Psoas muscle (tissue), 8 donors: ENCODE measurements around the gene ZBTB44. TPM values are rescaled to one million over a fixed set of nuclear protein-coding genes. Genes with fewer than 3 reads are reported as not detected.

Experiments used
- ATAC-seq, 4 donors: fragments of 200-7000 bp; cut with Tn5 transposase; one replicate each; pipeline ENCODE4 v1.9.1; 2020; ENCODE audit warnings: moderate library complexity in 3 of 4, mild to moderate bottlenecking in 2 of 4
- DNase-seq, 2 donors: peaks; one replicate each; pipeline ENCODE4 v3.0.0-alpha.2; 2020
- H3K27ac ChIP-seq: fragments of 200-600 bp; one replicate; pipeline ENCODE4 v1.8.0; 2022
- H3K27me3 ChIP-seq, 3 donors: fragments of 200-600 bp in 1 of 3; one replicate each; pipeline versions ENCODE4 v1.6.1 to v1.8.0; 2013 to 2022; ENCODE audit warnings: low read length in 2 of 3, mild to moderate bottlenecking in 2 of 3, moderate library complexity in 1 of 3; ENCODE audit not compliant: insufficient read depth in 3 of 3
- H3K36me3 ChIP-seq, 2 donors: fragments of 200-600 bp in 1 of 2; one replicate each; pipeline versions ENCODE4 v1.6.1 to v1.8.0; 2013 to 2022; ENCODE audit warnings: low read depth in 1 of 2, mild to moderate bottlenecking in 1 of 2, moderate library complexity in 1 of 2; ENCODE audit not compliant: insufficient read depth in 1 of 2
- H3K4me1 ChIP-seq: fragments of 200-600 bp; one replicate; pipeline ENCODE4 v1.8.0; 2022
- H3K4me3 ChIP-seq: fragments of 200-600 bp; one replicate; pipeline ENCODE4 v1.8.0; 2022; ENCODE audit warnings: mild to moderate bottlenecking
- H3K9me3 ChIP-seq: fragments of 200-600 bp; one replicate; pipeline ENCODE4 v1.8.0; 2022
- WGBS, 3 donors: extraction: QIAGEN DNeasy Blood & Tissue Kit; methylation state at CpG; one replicate each; pipeline versions ENCODE4 v1.1.6 to v1.1.7; 2013; 5-methylcytosine and 5-hydroxymethylcytosine counted together
- intact Hi-C, 2 donors: fragments of 100-400 bp; cut with DNase I; formaldehyde crosslinking; loops; one replicate each; pipeline versions ENCODE4 v1.11.0 to v1.14.2; 2022
- polyA plus RNA-seq, 3 donors: library from polyadenylated mRNA; stranded (reverse); fragments of 200-250 nt; gene quantifications; one replicate each; pipeline ENCODE4 v1.2.3, GENCODE V29; 2013
- total RNA-seq, 4 donors: library from RNA; stranded (reverse); fragmentation: NEBNext Ultra II Directional in 2 of 4; extraction: Animal tissue kit (Norgen Biotek cat#: 25700) in 2 of 4; gene quantifications; one replicate each; pipeline versions ENCODE4 v1.2.1 to v1.2.4, GENCODE V29; 2021 to 2023
- TF ChIP-seq, protein P1 (sequence below): fragments of 200-600 bp; IDR thresholded peaks from one replicate; pipeline ENCODE4 v1.8.0; 2022; ENCODE audit warnings: antibody characterized with exemption
- donor health status: healthy with polysubstance abuse.
- donor health status: DM: no; HTN: no; CAD: no; lungs with moderate emphysema.
- donor health status: Bipolar disorder and iron deficiency.
- donor health status: healthy.
- donor health status: DM: yes; HTN: yes; CAD: no.
- donor health status: DM: no; HTN: no; CAD: no.
- donor health status: DM: no; HTN: no; CAD: no.
- donor health status: DM: yes; HTN: yes; CAD: no.

ZBTB44 gene
- total and polyA plus RNA-seq, 7 donors = 8.6 to 77.2 (median 58.6) TPM

DNA sequence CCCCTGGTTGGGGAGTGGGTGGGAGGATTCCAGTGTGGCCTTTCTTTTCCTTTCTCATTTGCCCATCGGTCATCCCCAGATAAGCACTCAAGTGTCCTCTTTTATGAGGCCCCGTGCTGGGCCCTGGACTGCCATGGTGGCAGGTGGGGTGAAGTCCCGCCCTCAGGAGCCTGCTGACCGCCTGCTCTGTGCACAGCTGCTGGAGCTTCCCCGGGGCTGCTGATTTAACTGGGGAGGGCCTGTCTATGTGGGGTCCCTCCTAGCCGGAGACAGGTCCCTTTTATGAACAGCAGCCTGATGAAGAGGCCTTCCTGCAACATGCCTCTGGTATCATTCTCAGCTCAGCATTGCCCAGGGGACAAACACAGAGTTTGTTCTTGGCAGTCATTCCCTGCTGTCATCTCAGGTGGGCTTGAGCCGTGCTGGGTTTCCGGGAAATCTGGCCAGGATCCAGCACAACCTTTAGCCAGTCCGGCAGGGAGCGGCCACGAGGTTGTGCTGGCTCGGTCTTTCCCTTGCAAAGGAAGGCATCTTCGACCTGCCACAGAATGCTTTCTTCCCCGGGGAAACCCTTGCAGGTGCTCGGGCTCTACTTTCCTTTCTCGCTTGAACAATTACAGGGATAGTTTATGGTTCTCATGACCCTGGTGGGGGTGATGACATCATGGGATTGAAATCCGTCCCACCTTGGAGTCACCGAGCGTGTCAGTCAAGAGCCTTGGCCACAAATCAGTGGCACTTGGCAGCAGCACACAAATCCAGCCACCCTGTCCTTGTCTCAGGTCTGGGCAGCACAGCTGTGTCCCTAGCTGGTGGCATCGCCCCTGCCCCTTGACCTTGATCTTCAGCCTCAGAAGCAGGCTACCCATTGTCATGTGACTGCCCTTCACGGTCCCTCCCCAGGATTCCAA, 135.1 kb downstream of the ZBTB44 start:
- no peak for DNase-seq
- H3K27ac ChIP-seq = no peak overlapping the region
- intact Hi-C loops = no loop called here
- TF ChIP-seq, protein P1, sequence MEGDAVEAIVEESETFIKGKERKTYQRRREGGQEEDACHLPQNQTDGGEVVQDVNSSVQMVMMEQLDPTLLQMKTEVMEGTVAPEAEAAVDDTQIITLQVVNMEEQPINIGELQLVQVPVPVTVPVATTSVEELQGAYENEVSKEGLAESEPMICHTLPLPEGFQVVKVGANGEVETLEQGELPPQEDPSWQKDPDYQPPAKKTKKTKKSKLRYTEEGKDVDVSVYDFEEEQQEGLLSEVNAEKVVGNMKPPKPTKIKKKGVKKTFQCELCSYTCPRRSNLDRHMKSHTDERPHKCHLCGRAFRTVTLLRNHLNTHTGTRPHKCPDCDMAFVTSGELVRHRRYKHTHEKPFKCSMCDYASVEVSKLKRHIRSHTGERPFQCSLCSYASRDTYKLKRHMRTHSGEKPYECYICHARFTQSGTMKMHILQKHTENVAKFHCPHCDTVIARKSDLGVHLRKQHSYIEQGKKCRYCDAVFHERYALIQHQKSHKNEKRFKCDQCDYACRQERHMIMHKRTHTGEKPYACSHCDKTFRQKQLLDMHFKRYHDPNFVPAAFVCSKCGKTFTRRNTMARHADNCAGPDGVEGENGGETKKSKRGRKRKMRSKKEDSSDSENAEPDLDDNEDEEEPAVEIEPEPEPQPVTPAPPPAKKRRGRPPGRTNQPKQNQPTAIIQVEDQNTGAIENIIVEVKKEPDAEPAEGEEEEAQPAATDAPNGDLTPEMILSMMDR = no peak
- no peak overlapping the region for H3K4me3 ChIP-seq
- WGBS, 3 donors = 47 to 49% (median 48%) methylated on average over 21 of the region's 21 CpGs
- H3K36me3 ChIP-seq = no peaks in the 10 kb centered on the region
- peaks cover 0 to 4% (median 2%) of the 10 kb centered on the region in 3 donors for H3K27me3 ChIP-seq
- H3K9me3 ChIP-seq = no peaks in the 10 kb centered on the region
- ATAC-seq = peak; percentile 29 to 31 (median 30)
- peaks cover 15% of the 10 kb centered on the region for H3K4me1 ChIP-seq

DNA sequence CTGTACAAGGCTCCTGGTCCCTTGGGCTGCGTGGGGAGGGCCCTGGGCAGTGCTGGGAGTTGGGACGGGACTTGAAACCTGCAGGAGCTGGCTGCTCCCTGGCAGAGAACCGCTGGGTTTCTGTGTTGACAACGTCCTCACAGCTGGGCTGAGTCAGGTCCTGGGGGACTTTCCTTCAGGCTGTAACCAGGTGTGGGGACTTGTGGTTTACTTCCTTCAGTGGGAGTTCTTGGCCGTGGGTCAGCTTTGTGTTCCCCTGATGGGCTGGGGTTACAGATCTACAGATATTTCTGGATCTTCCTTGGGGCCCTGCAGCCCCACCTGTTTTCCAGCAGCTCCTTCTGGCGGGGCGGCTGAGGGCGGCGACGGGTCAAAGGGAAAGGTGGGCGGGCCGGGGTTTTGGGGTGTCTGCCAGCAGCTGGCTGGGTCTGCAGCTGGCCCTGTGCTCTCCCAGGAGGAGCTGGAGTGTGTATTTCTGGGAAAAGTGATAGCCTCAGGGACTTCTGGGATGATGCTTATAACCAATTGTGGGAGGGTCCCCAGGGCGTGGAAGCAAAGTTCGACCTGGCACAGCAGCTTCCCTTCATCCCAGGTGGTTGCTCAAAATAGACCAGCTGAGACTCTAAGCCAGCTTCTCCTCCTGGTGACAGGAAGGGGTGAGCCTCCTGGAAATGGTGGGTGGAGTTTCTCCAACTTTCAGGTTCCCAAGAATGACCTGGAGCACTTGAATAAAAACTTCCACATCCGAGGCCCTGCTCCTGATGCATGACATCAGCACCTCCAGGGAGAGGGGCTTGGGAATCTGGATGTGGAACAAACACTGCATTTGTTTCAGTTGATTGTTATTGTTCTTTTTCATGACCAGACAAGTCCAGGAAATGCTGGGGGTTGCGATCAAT, 136.0 kb downstream of the ZBTB44 start:
- peak in 2 of 4 donors; percentile 23 to 26 for ATAC-seq
- H3K4me3 ChIP-seq = no peak overlapping the region
- WGBS, 3 donors = 23 to 25% (median 24%) methylated on average over 16 of the region's 16 CpGs
- H3K36me3 ChIP-seq = no peaks in the 10 kb centered on the region
- intact Hi-C loops = no loop called here
- H3K27me3 ChIP-seq = peaks cover 0 to 4% (median 4%) of the 10 kb centered on the region in 3 donors
- TF ChIP-seq, protein P1 = no peak
- peaks cover 15% of the 10 kb centered on the region for H3K4me1 ChIP-seq
- no peaks in the 10 kb centered on the region for H3K9me3 ChIP-seq
- DNase-seq = no peak
- H3K27ac ChIP-seq = no peak overlapping the region

DNA sequence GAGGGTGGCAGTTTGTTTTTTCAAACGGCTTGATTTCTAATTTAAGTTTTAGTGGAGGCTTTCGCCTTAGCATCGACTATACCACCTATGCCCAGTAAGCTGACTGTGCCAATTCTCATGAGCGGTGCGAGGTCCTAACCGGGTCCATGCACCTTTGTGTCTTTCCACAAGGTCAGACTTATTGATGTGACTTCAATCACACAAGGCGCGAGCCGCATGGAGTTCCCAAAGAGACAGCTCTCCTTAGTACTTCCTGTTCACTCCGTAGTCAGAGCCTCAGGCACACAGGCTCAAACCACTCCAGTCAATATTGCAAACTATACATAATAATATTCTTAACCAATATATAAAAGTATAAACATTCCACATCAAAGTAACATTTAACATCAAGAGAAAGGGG, 136.9 kb downstream of the ZBTB44 start:
- Histone ChIP-seq H3K4me3 (no peak overlapping the region), H3K36me3 (no peaks in the 10 kb centered on the region), H3K27me3 (peaks cover 0 to 4% (median 4%) of the 10 kb centered on the region in 3 donors), H3K4me1 (peaks cover 15% of the 10 kb centered on the region), H3K27ac (no peak overlapping the region), H3K9me3 (no peaks in the 10 kb centered on the region)
- DNase-seq (no peak), ATAC-seq (no peak)
- intact Hi-C loops = no loop called here
- TF ChIP-seq, protein P1 = no peak
- 86 to 88% (median 87%) methylated on average over 10 of the region's 10 CpGs for WGBS, 3 donors

Other genes with a start within 250 kb of the ZBTB44 start
- gene APLP2, start 245.0 kb downstream of the ZBTB44 start, total RNA-seq = 10 to 100 TPM; 59.4 to 85.9 (median 65.3) TPM
- gene APLP2, start 245.0 kb downstream of the ZBTB44 start, polyA plus RNA-seq = 10 to 100 TPM; 37.8 to 96.7 (median 73.8) TPM
- under 1 TPM; 0.51 to 0.77 (median 0.55) TPM for gene ST14, start 155.1 kb downstream of the ZBTB44 start, total RNA-seq
- gene ST14, start 155.1 kb downstream of the ZBTB44 start, polyA plus RNA-seq = under 1 TPM; 0.22 to 0.44 (median 0.25) TPM
- 1 to 10 TPM in 1 of 4 donors, under 1 TPM in 2, not detected in 1; 0.14 to 1.2 (median 0.79) TPM for gene ADAMTS8, start 113.7 kb upstream of the ZBTB44 start, total RNA-seq
- gene ADAMTS8, start 113.7 kb upstream of the ZBTB44 start, polyA plus RNA-seq = under 1 TPM; 0.12 to 0.42 (median 0.23) TPM
- gene ADAMTS15, start 133.7 kb upstream of the ZBTB44 start, total RNA-seq = 1 to 10 TPM; 1.5 to 2.2 (median 1.8) TPM
- 1 to 10 TPM in 1 of 3 donors, under 1 TPM in 2; 0.66 to 3.1 (median 0.79) TPM for gene ADAMTS15, start 133.7 kb upstream of the ZBTB44 start, polyA plus RNA-seq